Prostate gland (tissue), 2 donors: ENCODE results near the gene MYO7B.

ENCODE experiments used
- CTCF ChIP-seq, 4 experiments: fragments of 200-600 bp in 2 of 4; fragments of 450-650 bp in 2 of 4; sonication (generic) in 2 of 4; IDR thresholded peaks; 1 replicate in 3 of 4; 2 replicates in 1 of 4; pipeline ENCODE4 v1.5.1; 2016 to 2019; ENCODE audit warnings: antibody characterized with exemption in 4 of 4, mild to moderate bottlenecking in 2 of 4, moderate library complexity in 2 of 4
- POLR2A ChIP-seq: fragments of 450-650 bp; IDR thresholded peaks from one replicate; pipeline ENCODE4 v1.6.1; 2016; ENCODE audit warnings: antibody characterized with exemption, mild to moderate bottlenecking

GRCh38 chr2:127645395-127646291 is 110.2 kb downstream of the MYO7B start, which contains the start of gene GPR17:
- TF ChIP-seq CTCF (IDR thresholded peaks at IDR 0.05) = no peak
- no peak for TF ChIP-seq POLR2A
